ENCODE results near the gene ZNG1E. TPM values are rescaled to one million over a fixed set of nuclear protein-coding genes. Genes with fewer than 3 reads are reported as not detected.
A peak's percentile ranks its signal among the peaks of the same experiment; 100 is the strongest.
"Not testable (repeated sequence)": the region's sequence is repeated elsewhere in the genome, so short reads cannot be mapped to it uniquely, and the experiment has no call there.

ZNG1E gene
- total RNA-seq (2021), result 33.2 and 39.6 TPM in 2 replicates
- Bru-seq, nascent RNA, result percentile 83 among the genes with signal in this experiment
- BruChase-seq, experiment 1, labeled RNA remaining after a 2-hour chase, result percentile 86 among the genes with signal in this experiment
- BruChase-seq, experiment 2, labeled RNA remaining after a 6-hour chase, result percentile 63 among the genes with signal in this experiment
- long read RNA-seq, transcript CBWD5-202 (3 exons, 1,347 nt), result major isoform, 33 of 76 reads
- long read RNA-seq, transcript CBWD5-207 (15 exons, 1,791 nt), result minor isoform, 15 of 76 reads
- long read RNA-seq, partial matches to known transcripts, result 1 of 76 reads
- long read RNA-seq, other reads (novel, unspliced or antisense), result 21 of 76 reads

DNA sequence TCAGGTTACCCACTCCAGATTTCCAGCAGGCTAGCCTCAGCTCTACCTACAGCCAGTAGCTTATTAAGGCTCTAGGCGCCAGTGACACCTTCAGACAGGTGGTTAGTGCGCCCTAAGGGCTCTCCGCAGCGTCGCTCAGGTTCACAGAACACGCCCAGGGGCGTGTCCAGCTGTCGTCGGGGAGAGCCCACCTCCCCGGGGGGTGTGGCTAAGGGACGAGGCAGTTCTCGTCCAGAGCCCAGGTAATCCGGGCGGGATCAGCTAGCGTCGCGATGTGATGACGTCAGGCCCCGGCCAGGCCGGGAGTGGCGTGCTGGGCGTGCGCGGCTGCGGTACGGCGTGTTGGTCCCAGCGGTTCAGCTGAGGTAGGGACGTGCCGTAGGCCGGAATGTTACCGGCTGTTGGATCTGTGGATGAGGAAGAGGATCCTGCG, at the start of gene ZNG1E:
Gene ZNG1E, plus strand, starts transcription at position 340 of the 433 bp plus-strand sequence. Its CDS starts 49 bp downstream, at position 389.
- intact Hi-C loops (cut with micrococcal nuclease; ENCODE audit: unreplicated experiment); H3K4me1 ChIP-seq (replicated peaks; ENCODE audit: insufficient read depth); H3K79me2 ChIP-seq (ENCODE audit: low read depth); H3K9me2 ChIP-seq (ENCODE audit: insufficient read depth); H3K27me3 ChIP-seq (ENCODE audit: insufficient read depth, low read depth); H3F3A ChIP-seq (ENCODE audit: insufficient read depth, low read depth); H4K20me1 ChIP-seq (ENCODE audit: insufficient read depth); H3K9me3 ChIP-seq (ENCODE audit: insufficient read depth, low read depth); H2AFZ ChIP-seq; POLR2A ChIA-PET (ENCODE audit: unreplicated experiment); H3K36me3 ChIP-seq (ENCODE audit: low read depth); CTCF ChIA-PET: not testable (repeated sequence)
- H3K27ac ChIP-seq, result peak within 1 kb of the TSS; percentile 61
- BruUV-seq (replicated peaks), result TSS peak; percentile 89
- peak within 1 kb of the TSS; percentile 58 for H3K4me3 ChIP-seq
- peak within 1 kb of the TSS; percentile 84 for H3K4me2 ChIP-seq
- peak; percentile 76 to 82 for DNase-seq

DNA sequence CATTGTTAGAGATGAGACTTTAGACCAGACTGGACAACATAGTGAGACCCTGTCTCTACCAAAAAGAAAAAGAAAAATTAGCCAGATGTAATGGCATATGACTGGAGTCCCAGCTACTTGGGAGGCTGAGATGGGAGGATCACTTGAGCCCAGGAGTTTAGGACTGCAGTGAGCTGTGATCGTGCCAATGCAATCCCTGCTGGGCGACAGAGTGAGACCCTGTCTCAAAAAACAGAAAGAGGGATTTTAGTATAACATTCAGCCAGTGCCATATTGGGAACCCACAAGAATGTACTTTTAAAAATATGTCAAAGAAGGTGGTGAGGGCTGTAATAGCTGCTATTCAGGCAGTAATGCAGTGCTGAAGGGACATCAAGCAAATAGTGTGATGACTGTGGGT, 2.1 kb upstream of the ZNG1E start:
- H3K4me2 ChIP-seq; H2AFZ ChIP-seq; H3K9me2 ChIP-seq (ENCODE audit: insufficient read depth); H3K27ac ChIP-seq; H4K20me1 ChIP-seq (ENCODE audit: insufficient read depth); H3K9me3 ChIP-seq (ENCODE audit: insufficient read depth, low read depth); H3K4me1 ChIP-seq (replicated peaks; ENCODE audit: insufficient read depth); BruUV-seq (replicated peaks); intact Hi-C loops (cut with micrococcal nuclease; ENCODE audit: unreplicated experiment); POLR2A ChIA-PET (ENCODE audit: unreplicated experiment); H3K36me3 ChIP-seq (ENCODE audit: low read depth); CTCF ChIA-PET; H3K4me3 ChIP-seq; H3F3A ChIP-seq (ENCODE audit: insufficient read depth, low read depth); H3K79me2 ChIP-seq (ENCODE audit: low read depth); H3K27me3 ChIP-seq (ENCODE audit: insufficient read depth, low read depth): not testable (repeated sequence)
- peak in 1 of 2 experiments; percentile 21 for DNase-seq

DNA sequence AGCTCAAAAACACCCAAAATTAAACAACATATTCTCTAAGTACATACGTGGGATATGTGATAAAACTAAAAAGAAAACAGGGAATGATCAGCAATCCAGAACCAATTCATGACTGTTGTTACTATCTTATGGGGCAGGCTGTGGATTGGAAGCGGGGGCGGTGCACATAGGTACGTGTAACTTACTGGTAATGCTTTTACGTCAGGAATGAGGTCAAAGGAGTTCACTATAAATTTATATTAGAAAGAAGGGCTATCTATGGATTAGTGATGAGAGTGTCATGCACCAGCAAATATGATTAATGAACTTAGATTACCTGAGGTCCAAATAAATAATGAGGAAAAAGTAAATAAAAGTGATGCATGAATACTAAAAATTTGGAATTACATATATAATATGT, 710 bp upstream of the ZNG1E start:
- H3K9me2 ChIP-seq (ENCODE audit: insufficient read depth); H3K79me2 ChIP-seq (ENCODE audit: low read depth); POLR2A ChIA-PET (ENCODE audit: unreplicated experiment); H4K20me1 ChIP-seq (ENCODE audit: insufficient read depth); H3K9me3 ChIP-seq (ENCODE audit: insufficient read depth, low read depth); intact Hi-C loops (cut with micrococcal nuclease; ENCODE audit: unreplicated experiment); H2AFZ ChIP-seq; H3F3A ChIP-seq (ENCODE audit: insufficient read depth, low read depth); H3K4me3 ChIP-seq; H3K36me3 ChIP-seq (ENCODE audit: low read depth); BruUV-seq (replicated peaks); CTCF ChIA-PET; H3K4me1 ChIP-seq (replicated peaks; ENCODE audit: insufficient read depth); DNase-seq; H3K4me2 ChIP-seq; H3K27me3 ChIP-seq (ENCODE audit: insufficient read depth, low read depth); H3K27ac ChIP-seq: not testable (repeated sequence)

GRCh38 chr9:65676389-65676788, 661 bp downstream of the ZNG1E start:
- intact Hi-C loops (cut with micrococcal nuclease; ENCODE audit: unreplicated experiment); H4K20me1 ChIP-seq (ENCODE audit: insufficient read depth); H3K27me3 ChIP-seq (ENCODE audit: insufficient read depth, low read depth); H3K4me1 ChIP-seq (replicated peaks; ENCODE audit: insufficient read depth); H2AFZ ChIP-seq; POLR2A ChIA-PET (ENCODE audit: unreplicated experiment); CTCF ChIA-PET; H3K9me3 ChIP-seq (ENCODE audit: insufficient read depth, low read depth); H3F3A ChIP-seq (ENCODE audit: insufficient read depth, low read depth); H3K9me2 ChIP-seq (ENCODE audit: insufficient read depth); H3K79me2 ChIP-seq (ENCODE audit: low read depth); H3K36me3 ChIP-seq (ENCODE audit: low read depth): not testable (repeated sequence)
- TSS peak; percentile 64 for BruUV-seq (replicated peaks)
- DNase-seq, result peak in 1 of 2 experiments; percentile 12
- Histone ChIP-seq H3K4me3 (peak overlapping the region; percentile 58), H3K27ac (peak overlapping the region; percentile 61), H3K4me2 (peak overlapping the region; percentile 84)

DNA sequence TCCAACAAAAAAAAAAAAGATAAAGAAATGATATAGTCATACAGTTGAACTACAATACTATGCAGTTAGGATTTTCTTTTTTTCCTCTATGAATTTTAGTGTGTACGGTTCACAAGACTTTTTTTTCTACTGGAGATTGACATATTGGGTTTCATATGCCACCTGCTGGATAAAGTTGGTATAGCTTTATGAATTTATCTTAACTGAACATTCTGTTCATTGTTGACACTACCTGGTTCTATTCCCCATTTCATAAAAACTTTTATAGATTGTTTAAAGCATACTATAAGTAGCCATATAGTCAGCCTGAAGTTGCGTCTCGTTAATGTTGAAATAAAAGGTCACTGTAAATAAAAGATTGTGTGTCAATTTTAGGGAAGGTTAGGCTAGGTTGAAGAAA, 2.8 kb downstream of the ZNG1E start:
- H3K9me3 ChIP-seq (ENCODE audit: insufficient read depth, low read depth); BruUV-seq (replicated peaks); H3K4me2 ChIP-seq; H2AFZ ChIP-seq; H3K27ac ChIP-seq; intact Hi-C loops (cut with micrococcal nuclease; ENCODE audit: unreplicated experiment); H3K4me3 ChIP-seq; H3K4me1 ChIP-seq (replicated peaks; ENCODE audit: insufficient read depth); H3K36me3 ChIP-seq (ENCODE audit: low read depth); DNase-seq; H4K20me1 ChIP-seq (ENCODE audit: insufficient read depth); POLR2A ChIA-PET (ENCODE audit: unreplicated experiment); H3K27me3 ChIP-seq (ENCODE audit: insufficient read depth, low read depth); H3F3A ChIP-seq (ENCODE audit: insufficient read depth, low read depth); H3K9me2 ChIP-seq (ENCODE audit: insufficient read depth); H3K79me2 ChIP-seq (ENCODE audit: low read depth); CTCF ChIA-PET: not testable (repeated sequence)
- TF ChIP-seq CTCF (conservative IDR thresholded peaks at IDR 0.05), result peak; percentile 61

DNA sequence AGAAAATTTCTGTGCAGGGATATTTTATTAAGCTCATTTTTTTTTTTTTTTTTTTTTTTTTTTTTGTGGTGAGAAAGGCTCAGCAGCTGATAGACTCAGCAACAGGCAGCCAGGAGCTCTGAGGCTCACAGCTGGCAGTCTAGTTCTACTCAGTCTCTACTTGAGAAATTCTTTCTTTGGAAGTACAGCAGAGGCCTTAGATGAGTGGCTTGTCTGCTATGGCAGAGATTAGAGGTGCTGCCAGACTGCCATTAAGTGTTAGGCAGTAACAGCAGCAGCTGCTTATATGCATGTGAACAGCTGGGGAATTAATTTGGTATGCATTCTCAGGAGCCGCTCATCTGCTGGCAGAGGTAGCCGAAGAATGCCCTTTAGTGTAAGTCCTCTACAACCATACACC, 27.8 kb downstream of the ZNG1E start:
- POLR2A ChIA-PET (ENCODE audit: unreplicated experiment); H3K79me2 ChIP-seq (ENCODE audit: low read depth); H3K9me2 ChIP-seq (ENCODE audit: insufficient read depth); H3K9me3 ChIP-seq (ENCODE audit: insufficient read depth, low read depth); H3K4me3 ChIP-seq; intact Hi-C loops (cut with micrococcal nuclease; ENCODE audit: unreplicated experiment); DNase-seq; H3K4me2 ChIP-seq; CTCF ChIA-PET; H2AFZ ChIP-seq; H3K4me1 ChIP-seq (replicated peaks; ENCODE audit: insufficient read depth); H3F3A ChIP-seq (ENCODE audit: insufficient read depth, low read depth); H3K27ac ChIP-seq; H3K36me3 ChIP-seq (ENCODE audit: low read depth); H3K27me3 ChIP-seq (ENCODE audit: insufficient read depth, low read depth); H4K20me1 ChIP-seq (ENCODE audit: insufficient read depth); BruUV-seq (replicated peaks): not testable (repeated sequence)

- intact Hi-C loops (cut with micrococcal nuclease; ENCODE audit: unreplicated experiment); CTCF ChIA-PET: not testable (repeated sequence)
Measured at GRCh38 chr9:65714445-65714844, 38.7 kb downstream of the ZNG1E start.

More at GRCh38 chr9:65714445-65714844, 38.7 kb downstream of the ZNG1E start:
- H4K20me1 ChIP-seq (ENCODE audit: insufficient read depth); DNase-seq; H3K4me3 ChIP-seq; POLR2A ChIA-PET (ENCODE audit: unreplicated experiment); H3F3A ChIP-seq (ENCODE audit: insufficient read depth, low read depth); H3K36me3 ChIP-seq (ENCODE audit: low read depth); H3K4me2 ChIP-seq; H3K27me3 ChIP-seq (ENCODE audit: insufficient read depth, low read depth); H2AFZ ChIP-seq; BruUV-seq (replicated peaks); H3K27ac ChIP-seq; H3K79me2 ChIP-seq (ENCODE audit: low read depth); H3K9me2 ChIP-seq (ENCODE audit: insufficient read depth); H3K9me3 ChIP-seq (ENCODE audit: insufficient read depth, low read depth); H3K4me1 ChIP-seq (replicated peaks; ENCODE audit: insufficient read depth): not testable (repeated sequence)

Measured in PC-9 (cell line).